AG09309 (cell line): Measurements from ENCODE around the gene MBLAC1.
"Not testable (repeated sequence)": the region's sequence is repeated elsewhere in the genome, so short reads cannot be mapped to it uniquely, and the experiment has no call there.

Source experiments
- DNase-seq: peaks from one replicate; pipeline ENCODE4 v3.0.0-alpha.2; 2010; ENCODE audit warnings: low read depth
- H3K4me3 ChIP-seq: 2 replicates; pipeline ENCODE4 v1.5.1; 2011; ENCODE audit warnings: mild to moderate bottlenecking, low read depth, low read length, moderate library complexity; ENCODE audit not compliant: control insufficient read depth
- TF ChIP-seq, protein P1 (sequence below): IDR thresholded peaks from 2 replicates; pipeline ENCODE4 v1.5.1; 2011; ENCODE audit warnings: mild to moderate bottlenecking, low read depth, low read length, inconsistent platforms; ENCODE audit not compliant: insufficient read depth, control insufficient read depth; ENCODE audit errors: missing control alignments

MBLAC1 gene

GRCh38 chr7:100132126-100132525 is 5.4 kb downstream of the MBLAC1 start:
- TF ChIP-seq, protein P1, sequence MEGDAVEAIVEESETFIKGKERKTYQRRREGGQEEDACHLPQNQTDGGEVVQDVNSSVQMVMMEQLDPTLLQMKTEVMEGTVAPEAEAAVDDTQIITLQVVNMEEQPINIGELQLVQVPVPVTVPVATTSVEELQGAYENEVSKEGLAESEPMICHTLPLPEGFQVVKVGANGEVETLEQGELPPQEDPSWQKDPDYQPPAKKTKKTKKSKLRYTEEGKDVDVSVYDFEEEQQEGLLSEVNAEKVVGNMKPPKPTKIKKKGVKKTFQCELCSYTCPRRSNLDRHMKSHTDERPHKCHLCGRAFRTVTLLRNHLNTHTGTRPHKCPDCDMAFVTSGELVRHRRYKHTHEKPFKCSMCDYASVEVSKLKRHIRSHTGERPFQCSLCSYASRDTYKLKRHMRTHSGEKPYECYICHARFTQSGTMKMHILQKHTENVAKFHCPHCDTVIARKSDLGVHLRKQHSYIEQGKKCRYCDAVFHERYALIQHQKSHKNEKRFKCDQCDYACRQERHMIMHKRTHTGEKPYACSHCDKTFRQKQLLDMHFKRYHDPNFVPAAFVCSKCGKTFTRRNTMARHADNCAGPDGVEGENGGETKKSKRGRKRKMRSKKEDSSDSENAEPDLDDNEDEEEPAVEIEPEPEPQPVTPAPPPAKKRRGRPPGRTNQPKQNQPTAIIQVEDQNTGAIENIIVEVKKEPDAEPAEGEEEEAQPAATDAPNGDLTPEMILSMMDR: no peak
- no peak overlapping the region for H3K4me3 ChIP-seq
- no peak for DNase-seq

DNA sequence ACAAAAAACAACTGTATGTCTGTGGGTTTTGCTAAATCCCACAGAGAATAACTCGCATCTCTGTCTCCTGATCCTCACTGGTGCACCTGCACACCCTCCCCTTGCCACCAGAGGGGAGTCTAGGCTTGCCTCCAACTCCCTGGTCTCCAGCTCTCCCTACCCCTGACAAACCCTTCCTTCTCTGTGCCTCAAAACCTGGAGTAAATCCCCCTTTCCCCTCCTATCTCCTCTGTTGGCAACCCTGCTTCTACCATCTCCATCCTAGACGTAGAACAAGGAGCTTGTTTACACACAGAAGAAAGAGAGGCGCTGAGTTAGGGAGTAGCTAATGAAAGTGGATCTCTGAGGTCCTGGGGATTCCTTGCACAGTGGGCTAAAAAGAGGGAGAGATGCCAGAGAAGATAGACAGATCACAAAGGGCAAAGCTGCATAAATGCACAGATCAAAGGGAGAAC is 6.0 kb downstream of the MBLAC1 start:
- no peak overlapping the region for H3K4me3 ChIP-seq
- TF ChIP-seq, protein P1: peak; percentile 94
- no peak for DNase-seq

GRCh38 chr7:100137851-100138760 is 11.3 kb downstream of the MBLAC1 start:
- DNase-seq: no peak
- TF ChIP-seq, protein P1: no peak
- no peak overlapping the region for H3K4me3 ChIP-seq

GRCh38 chr7:100141555-100141949 is 14.8 kb downstream of the MBLAC1 start:
- DNase-seq: no peak
- TF ChIP-seq, protein P1: no peak

GRCh38 chr7:100142461-100142860 is 15.7 kb downstream of the MBLAC1 start:
- no peak overlapping the region for H3K4me3 ChIP-seq
- TF ChIP-seq, protein P1: no peak
- DNase-seq: no peak

More at GRCh38 chr7:100141555-100141949, 14.8 kb downstream of the MBLAC1 start:
- no peak overlapping the region for H3K4me3 ChIP-seq

DNA sequence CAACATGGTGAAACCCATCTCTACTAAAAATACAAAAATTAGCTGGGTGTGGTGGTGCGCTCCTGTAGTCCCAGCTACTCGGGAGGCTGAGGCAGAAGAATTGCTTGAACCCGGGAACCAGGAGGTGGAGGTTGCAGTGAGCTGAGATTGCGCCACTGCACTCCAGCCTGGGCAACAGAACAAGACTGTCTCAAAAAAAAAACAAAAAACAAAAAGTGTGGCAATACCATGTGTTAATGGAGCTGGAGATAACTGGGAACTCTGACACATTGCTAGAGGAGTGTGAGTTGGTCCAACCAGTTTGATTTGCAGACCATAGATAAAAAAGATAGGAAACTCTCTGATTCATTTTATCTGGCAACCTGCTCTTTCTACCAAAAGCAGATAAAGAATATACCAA is 19.6 kb downstream of the MBLAC1 start:
- H3K4me3 ChIP-seq: not testable (repeated sequence)
- peak; percentile 74 for DNase-seq

DNA sequence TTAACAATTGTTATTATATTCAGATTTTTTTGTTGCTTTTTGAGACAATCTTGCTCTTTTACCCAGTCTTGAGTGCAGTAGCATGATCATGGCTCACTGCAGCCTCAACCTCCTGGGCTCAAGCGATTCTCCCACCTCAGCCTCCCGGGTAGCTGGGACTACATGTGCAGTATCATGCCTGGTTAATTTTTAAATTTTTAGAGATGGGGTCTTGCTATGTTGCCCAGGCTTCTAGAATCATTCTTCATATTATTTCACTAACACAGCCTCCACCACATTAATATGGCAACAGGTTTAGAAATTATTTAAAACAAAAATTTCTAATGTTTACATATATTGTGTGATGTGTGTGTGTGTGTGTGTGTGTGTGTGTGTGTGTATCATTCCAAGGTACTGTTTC is 20.5 kb downstream of the MBLAC1 start:
- TF ChIP-seq, protein P1: no peak
- no peak overlapping the region for H3K4me3 ChIP-seq
- DNase-seq: no peak
